ENCODE data around the gene ZNF195.
A peak's percentile ranks its signal among the peaks of the same experiment; 100 is the strongest.
"Not testable (repeated sequence)": the region's sequence is repeated elsewhere in the genome, so short reads cannot be mapped to it uniquely, and the experiment has no call there.

ZNF195 gene

DNA sequence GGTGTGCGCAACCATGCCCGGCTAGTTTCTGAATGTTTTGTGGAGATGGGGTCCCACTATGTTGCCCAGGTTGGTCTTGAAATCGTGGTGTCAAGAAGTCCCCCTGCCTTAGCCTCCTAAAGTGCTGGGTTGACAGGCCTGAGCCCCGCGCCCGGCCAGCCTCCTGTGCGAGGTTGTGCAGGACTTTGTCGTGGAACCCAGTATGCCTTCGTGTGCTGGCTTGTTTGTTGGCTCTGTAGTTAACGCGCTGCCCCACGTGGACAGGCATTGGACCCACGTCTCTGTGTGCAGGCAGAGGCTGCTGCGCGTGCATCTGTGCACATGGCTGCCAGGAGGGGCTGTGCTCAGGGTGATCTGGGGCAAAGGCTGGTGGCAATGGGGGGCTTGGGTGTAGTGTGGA is 33.9 kb upstream of the ZNF195 start:
- TF ChIP-seq, protein P1, sequence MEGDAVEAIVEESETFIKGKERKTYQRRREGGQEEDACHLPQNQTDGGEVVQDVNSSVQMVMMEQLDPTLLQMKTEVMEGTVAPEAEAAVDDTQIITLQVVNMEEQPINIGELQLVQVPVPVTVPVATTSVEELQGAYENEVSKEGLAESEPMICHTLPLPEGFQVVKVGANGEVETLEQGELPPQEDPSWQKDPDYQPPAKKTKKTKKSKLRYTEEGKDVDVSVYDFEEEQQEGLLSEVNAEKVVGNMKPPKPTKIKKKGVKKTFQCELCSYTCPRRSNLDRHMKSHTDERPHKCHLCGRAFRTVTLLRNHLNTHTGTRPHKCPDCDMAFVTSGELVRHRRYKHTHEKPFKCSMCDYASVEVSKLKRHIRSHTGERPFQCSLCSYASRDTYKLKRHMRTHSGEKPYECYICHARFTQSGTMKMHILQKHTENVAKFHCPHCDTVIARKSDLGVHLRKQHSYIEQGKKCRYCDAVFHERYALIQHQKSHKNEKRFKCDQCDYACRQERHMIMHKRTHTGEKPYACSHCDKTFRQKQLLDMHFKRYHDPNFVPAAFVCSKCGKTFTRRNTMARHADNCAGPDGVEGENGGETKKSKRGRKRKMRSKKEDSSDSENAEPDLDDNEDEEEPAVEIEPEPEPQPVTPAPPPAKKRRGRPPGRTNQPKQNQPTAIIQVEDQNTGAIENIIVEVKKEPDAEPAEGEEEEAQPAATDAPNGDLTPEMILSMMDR (IDR thresholded peaks at IDR 0.05; ENCODE audit: control extremely low read depth, extremely low read depth, low read depth, missing control alignments): no peak
- no peak for DNase-seq (ENCODE audit: extremely low spot score)
- CTCF ChIA-PET: no interaction called here
- POLR2A ChIA-PET: no interaction called here

DNA sequence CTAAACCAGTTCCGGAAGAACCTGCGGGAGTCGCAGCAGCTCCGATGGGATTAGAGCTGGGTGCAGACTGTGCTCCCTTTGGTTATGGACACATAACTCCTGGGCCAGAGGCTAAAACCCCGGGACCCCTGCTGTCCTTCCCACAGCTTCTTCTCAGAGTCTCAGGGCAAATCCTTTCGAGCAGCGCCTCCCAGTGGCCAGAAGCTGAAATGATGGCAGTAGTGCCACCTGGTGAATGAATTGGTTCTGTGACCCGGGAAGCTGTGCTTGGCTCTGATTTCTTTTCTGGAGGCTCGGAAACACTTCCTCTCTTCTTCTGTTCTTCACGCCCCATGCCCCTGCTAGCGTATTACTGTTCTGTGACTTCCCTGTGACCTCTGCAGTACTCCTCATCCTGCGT is 29.8 kb upstream of the ZNF195 start:
- TF ChIP-seq, protein P1 (IDR thresholded peaks at IDR 0.05; ENCODE audit: control extremely low read depth, extremely low read depth, low read depth, missing control alignments): peak; percentile 94
- POLR2A ChIA-PET: not testable (repeated sequence)
- CTCF ChIA-PET: interaction anchor here (0.6 to 5.1 kb wide), 17 partner anchors 8 to 875 kb away, joined by 3 to 65 read pairs (median 4); partner anchors contain the start of gene ZNF195
- DNase-seq (ENCODE audit: extremely low spot score): peak; percentile 73

DNA sequence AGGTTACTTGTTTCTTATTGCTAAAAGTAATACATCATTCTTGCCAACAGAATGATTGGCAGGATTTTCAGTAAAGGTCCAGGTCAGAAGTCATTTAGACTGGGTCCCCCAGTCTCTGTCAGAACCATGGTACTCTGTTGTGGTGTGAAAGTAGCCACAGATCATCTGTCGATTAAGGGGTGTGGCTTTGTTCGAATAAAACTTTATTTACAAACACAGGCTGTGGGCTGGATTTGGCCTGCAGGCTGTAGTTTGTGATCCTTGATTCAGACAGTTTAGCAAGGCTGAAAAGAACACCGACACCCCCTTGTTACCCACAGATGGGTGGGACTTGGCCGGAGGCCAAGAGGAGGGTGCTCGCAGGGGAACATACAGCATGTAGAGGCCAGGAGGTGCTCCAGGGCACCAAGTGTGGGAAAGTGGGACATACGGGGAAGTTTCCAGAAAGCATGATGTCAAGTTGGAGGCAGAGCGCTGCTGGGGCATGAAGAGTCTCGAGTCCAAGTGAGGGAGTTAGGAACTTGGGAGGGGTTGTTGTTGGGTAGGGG is 29.2 kb upstream of the ZNF195 start:
- POLR2A ChIA-PET; DNase-seq (ENCODE audit: extremely low spot score): not testable (repeated sequence)
- CTCF ChIA-PET: interaction anchor here (0.6 to 5.1 kb wide), 16 partner anchors 8 to 875 kb away, joined by 3 to 65 read pairs (median 4); partner anchors contain the start of gene ZNF195

DNA sequence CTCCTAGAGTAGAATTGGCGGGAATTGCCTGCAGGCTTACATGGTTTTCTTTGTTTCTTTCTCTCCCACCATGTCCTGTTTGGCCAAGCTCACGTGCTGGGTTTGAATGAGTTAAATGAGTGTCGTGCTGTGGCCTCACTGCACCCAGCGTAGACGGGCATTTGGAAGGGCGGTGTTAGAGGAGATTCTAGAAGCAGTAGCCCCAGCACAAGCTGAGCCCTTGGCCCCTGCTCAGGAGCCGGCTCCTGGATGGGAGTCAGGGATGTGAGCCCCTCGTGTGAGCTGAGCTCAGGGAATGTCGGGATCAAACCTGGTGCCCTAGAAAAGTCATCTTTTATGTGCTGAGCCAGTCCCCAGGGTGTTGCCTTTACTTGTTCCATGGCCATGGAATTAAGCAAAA is 28.0 kb upstream of the ZNF195 start:
- CTCF ChIA-PET: interaction anchor here (1.2 to 5.1 kb wide), 3 partner anchors 26 to 293 kb away, joined by 3 to 65 read pairs (median 36); partner anchors contain the start of gene ZNF195
- DNase-seq (ENCODE audit: extremely low spot score); POLR2A ChIA-PET: not testable (repeated sequence)

DNA sequence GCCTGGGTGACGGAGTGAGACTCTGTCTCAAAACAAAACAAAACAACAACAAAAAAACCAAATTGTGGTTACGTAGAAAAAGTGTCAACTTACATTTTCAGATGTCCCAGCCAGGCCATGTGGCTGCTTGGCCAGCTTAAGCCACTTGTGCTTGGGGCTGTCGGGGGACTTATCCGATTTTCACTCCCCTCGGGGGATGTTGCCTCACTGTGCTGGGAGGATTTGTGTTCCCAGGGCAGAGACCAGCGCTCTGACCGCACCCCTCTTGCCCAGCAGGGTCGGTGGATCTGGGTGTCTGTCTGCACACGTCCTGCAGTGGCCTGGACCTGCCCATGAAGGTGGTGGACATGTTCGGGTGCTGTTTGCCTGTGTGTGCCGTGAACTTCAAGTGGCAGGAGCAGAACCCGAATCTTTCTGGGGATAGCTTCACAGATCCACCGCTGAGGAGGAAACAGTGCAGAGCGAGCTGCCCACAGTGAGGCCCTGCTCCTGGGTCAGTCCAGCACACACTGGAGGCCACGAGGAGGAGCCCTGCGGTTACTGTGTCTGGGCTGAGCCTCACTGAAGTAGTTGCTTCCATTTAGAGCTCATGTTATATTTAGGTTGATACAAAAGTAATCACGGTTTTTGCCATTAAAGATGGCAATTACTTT is 27.4 kb upstream of the ZNF195 start:
- DNase-seq (ENCODE audit: extremely low spot score); POLR2A ChIA-PET: not testable (repeated sequence)
- CTCF ChIA-PET: interaction anchor here (1.2 to 5.1 kb wide), 3 partner anchors 25 to 292 kb away, joined by 3 to 65 read pairs (median 36); partner anchors contain the start of gene ZNF195

DNA sequence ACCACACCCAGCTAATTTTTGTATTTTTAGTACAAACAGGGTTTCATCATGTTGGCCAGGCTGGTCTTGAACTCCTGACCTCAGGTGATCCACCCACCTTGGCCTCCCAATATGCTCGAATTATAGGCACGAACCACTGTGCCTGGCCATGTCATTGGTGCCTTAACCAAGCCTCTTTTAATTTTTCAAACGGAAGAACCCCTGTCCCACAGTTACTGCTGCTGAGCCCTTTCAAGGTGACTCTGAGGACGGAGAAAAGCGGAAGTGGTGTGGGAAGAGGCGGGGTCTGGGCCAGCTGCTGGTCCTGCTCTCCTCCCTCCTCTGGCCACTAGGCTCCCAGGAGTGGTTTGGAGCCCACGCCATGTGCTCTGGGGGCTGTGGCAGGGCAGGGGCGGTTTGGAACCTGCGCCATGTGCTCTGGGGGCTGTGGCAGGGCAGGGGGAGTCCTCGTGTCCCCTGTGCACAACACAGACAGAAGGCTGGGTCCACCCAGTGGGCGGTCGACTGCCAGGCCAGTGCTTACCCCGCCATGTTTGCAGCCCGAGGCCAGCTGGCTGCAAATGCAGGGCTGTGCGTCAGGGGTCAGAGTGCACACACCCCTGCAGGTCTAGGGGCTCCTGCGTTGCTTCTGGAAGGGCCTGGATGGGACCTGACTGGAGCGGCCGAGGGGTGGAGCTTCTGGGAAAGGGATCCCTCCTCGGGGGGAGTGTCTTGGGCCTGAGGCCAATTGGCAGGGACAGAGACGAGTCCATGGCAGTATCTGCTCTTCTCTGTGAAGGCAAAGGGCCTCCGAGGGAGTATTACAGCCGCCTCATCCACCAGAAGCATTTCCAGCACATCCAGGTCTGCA is 25.4 kb upstream of the ZNF195 start:
- DNase-seq (ENCODE audit: extremely low spot score); POLR2A ChIA-PET; CTCF ChIA-PET: not testable (repeated sequence)

DNA sequence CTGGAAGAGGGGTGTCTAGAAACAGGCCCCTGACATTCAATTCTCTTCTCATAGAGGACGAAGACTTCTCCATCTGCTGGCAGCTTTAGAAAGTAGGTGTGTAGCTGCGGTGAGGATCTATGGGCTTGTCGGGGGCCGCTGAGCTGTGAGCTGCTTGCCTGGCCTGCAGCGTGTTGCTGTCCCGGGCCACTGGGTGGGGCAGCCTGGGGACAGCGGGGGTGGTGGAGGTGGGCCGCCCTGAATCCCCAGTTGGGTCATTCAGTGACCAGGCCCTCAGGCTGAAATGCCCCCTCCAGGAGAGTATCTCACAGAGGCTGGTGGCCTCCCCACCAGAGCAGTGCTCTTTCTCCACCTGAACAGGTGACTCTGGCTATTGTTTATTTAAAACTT is 23.9 kb upstream of the ZNF195 start:
- POLR2A ChIA-PET; DNase-seq (ENCODE audit: extremely low spot score); CTCF ChIA-PET: not testable (repeated sequence)

DNA sequence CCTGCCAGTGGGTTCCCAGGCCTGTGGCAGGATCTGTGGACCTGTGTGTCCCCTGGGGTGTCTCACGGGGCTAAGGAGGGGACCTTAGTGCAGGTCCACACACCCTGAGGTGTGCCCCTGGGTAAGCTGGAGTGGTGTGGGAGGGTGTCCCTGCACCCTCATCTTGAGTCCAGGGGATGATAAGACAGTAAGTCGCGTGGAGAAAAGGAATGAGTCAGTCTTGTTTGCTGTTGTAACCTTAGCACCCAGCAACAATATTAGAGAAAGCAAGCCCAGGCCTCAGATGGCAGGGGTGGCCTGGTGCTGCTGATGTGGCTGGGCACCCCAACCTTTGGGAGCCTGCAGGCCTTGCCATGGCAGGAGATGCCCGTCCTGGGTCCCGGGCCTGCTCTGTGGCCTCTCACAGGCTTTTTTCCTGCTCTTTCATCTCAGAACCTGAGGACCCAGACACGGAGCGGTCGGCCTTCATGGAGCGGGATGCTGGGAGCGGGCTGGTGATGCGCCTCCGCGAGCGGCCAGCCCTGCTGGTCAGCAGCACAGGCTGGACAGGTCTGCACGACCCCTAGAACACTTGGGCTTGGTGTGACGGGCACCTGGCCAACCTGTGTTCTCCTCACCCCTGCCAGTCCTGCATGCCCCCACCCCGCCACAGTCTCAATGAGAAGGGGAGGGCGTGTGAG is 23.4 kb upstream of the ZNF195 start:
- DNase-seq (ENCODE audit: extremely low spot score); POLR2A ChIA-PET; CTCF ChIA-PET: not testable (repeated sequence)

DNA sequence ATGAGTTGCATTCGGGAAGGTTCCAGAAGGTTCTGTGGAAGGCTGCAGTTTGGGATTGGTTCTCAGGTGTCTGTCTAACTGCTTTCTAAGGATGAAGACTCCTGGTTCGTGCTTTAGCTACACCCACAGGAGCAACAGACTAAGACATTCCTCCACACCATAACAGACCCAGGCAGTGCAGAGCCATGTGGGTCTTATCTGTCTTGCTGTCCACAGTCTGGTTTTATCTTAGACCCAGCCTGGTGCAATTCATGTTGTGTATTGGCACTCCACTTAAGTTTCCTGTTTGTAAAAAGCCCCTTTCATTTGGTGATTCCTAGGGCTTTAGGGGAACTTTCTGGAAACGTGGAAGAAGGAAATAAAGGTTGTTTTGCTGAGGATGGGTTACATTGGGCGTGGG is 22.1 kb upstream of the ZNF195 start:
- CTCF ChIA-PET: interaction anchor here (1.0 to 1.3 kb wide), 2 partner anchors 8 to 60 kb away, joined by 4 read pairs; no protein-coding TSS in a partner anchor
- DNase-seq (ENCODE audit: extremely low spot score); POLR2A ChIA-PET: not testable (repeated sequence)

DNA sequence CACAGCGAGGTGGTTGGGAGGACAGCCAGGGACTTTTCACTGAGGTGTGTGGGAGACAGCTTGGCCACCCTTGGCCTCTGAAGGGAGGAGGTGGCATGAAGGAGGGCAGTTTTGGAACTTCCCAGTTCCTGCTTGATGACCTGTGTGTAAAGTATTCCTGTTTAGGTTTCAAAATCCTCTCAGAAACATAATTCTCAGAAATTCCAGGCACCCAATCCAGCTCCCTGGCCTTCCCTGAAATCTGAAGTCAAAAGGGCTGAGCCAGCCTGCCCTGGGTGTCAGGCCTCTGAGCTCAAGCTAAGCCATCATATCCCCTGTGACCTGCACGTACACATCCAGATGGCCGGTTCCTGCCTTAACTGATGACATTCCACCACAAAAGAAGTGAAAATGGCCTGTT is 19.6 kb upstream of the ZNF195 start:
- CTCF ChIA-PET; POLR2A ChIA-PET; DNase-seq (ENCODE audit: extremely low spot score): not testable (repeated sequence)

DNA sequence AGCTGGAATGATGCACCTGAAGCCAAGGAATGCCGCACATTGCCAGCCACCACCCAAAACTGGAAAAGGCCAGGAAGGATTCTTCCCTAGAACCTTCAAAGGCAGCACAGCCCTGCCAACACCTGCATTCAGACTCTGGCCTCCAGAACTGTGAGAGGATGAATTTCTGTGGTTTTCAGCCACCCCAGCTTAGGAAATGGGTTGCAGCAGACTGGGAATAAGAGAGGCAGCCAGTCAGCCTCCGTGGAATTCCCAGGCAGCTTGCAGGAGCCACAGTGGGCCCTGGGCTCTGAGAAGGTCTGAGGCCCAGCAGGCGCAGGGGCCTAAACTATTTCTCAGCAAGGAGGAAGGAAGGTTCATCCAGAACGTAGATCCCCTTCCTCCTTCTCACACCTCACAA is 19.2 kb upstream of the ZNF195 start:
- CTCF ChIA-PET; POLR2A ChIA-PET; DNase-seq (ENCODE audit: extremely low spot score): not testable (repeated sequence)

DNA sequence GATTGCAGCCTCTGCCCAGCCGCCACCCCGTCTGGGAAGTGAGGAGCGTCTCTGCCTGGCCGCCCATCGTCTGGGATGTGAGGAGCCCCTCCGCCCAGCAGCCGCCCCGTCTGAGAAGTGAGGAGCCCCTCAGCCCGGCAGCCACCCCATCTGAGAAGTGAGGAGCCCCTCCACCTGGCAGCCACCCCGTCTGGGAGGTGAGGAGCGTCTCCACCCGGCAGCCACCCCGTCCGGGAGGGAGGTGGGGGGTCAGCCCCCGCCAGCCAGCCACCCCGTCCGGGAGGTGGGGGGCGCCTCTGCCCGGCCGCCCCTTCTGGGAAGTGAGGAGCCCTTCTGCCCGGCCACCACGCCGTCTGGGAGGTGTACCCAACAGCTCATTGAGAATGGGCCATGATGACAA is 18.3 kb upstream of the ZNF195 start:
- CTCF ChIA-PET; DNase-seq (ENCODE audit: extremely low spot score); POLR2A ChIA-PET: not testable (repeated sequence)

DNA sequence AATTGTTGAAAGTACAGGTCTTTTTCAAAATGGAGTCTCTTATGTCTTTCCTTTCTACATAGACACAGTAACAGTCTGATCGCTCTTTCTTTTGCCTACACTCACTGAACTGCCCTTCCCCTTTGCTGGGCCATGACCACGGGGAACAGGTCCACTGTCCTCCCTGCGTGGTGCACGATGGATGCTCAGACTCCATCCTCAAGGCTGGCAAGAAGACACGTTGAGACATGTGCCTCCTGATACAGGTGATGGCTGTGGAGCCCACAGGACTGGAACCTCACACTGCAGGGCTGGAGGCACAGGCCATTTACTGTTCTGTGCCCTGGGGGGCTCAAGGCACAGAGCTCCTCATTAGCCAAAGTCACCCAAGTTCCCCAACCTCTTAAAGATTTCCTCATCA is 16.5 kb upstream of the ZNF195 start:
- POLR2A ChIA-PET; CTCF ChIA-PET; DNase-seq (ENCODE audit: extremely low spot score): not testable (repeated sequence)

DNA sequence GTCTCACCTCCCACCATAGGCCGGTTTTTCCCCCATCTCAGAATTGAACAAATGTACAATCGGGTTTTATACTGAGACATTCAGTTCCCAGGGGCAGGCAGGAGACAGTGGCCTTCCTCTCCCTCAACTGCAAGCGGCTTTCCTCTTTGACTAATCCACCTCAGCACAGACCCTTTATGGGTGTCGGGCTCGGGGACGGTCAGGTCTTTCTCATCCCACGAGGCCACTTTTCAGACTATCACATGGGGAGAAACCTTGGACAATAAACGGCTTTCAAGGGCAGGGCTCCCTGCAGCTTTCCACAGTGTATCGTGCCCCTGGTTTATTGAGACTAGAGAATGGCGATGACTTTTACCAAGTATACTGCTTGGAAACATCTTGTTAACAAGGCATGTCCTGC is 16.0 kb upstream of the ZNF195 start:
- CTCF ChIA-PET: not testable (repeated sequence)

DNA sequence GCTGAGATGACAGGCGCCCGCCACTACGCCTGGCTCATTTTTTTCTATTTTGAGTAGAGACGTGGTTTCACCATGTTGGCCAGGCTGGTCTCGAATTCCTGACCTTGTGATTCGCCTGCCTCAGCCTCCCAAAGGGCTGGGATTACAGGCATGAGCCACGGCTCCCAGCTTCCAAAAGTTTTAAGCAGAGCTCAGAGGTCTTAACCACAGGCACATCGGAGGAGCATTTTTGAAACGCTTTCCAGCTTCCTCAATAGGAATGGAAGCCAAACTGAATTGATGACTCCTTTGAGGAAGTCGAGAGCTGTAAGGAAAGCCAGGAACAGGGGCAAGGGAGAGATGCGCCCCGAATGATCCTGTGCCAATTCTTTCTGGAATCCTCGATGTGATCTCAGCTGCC is 14.5 kb upstream of the ZNF195 start:
- DNase-seq (ENCODE audit: extremely low spot score); CTCF ChIA-PET: not testable (repeated sequence)

More for the DNA sequence above, 16.0 kb upstream of the ZNF195 start:
- DNase-seq (ENCODE audit: extremely low spot score); POLR2A ChIA-PET: not testable (repeated sequence)

More for the DNA sequence above, 14.5 kb upstream of the ZNF195 start:
- POLR2A ChIA-PET: not testable (repeated sequence)
